Measurements from ENCODE around the gene SNRPN.

GRCh38 chr15:25022233-25022632, 67.4 kb downstream of the SNRPN start:
- TF ChIP-seq ZNF837 (tag by site-specific recombination; IDR thresholded peaks at IDR 0.05) = no peak
- TF ChIP-seq ZNF610 (tag by site-specific recombination; IDR thresholded peaks at IDR 0.05; ENCODE audit: borderline replicate concordance) = no peak
- no peak for TF ChIP-seq CTCF (tag by site-specific recombination; IDR thresholded peaks at IDR 0.05)
- TF ChIP-seq ZNF302 (tag by site-specific recombination; IDR thresholded peaks at IDR 0.05; ENCODE audit: low read depth) = no peak
- TF ChIP-seq, protein P1, sequence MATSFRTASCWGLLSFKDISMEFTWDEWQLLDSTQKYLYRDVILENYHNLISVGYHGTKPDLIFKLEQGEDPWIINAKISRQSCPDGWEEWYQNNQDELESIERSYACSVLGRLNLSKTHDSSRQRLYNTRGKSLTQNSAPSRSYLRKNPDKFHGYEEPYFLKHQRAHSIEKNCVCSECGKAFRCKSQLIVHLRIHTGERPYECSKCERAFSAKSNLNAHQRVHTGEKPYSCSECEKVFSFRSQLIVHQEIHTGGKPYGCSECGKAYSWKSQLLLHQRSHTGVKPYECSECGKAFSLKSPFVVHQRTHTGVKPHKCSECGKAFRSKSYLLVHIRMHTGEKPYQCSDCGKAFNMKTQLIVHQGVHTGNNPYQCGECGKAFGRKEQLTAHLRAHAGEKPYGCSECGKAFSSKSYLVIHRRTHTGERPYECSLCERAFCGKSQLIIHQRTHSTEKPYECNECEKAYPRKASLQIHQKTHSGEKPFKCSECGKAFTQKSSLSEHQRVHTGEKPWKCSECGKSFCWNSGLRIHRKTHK (tag by site-specific recombination; IDR thresholded peaks at IDR 0.05) = no peak
- TF ChIP-seq, protein P2, sequence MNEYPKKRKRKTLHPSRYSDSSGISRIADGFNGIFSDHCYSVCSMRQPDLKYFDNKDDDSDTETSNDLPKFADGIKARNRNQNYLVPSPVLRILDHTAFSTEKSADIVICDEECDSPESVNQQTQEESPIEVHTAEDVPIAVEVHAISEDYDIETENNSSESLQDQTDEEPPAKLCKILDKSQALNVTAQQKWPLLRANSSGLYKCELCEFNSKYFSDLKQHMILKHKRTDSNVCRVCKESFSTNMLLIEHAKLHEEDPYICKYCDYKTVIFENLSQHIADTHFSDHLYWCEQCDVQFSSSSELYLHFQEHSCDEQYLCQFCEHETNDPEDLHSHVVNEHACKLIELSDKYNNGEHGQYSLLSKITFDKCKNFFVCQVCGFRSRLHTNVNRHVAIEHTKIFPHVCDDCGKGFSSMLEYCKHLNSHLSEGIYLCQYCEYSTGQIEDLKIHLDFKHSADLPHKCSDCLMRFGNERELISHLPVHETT (tag by site-specific recombination; IDR thresholded peaks at IDR 0.05) = no peak

Measured in HEK293 (cell line).